Central memory CD8-positive, alpha-beta T cell (primary cell): Measurements from ENCODE around the gene STMP1.
"Not testable (repeated sequence)": the region's sequence is repeated elsewhere in the genome, so short reads cannot be mapped to it uniquely, and the experiment has no call there.

Experiments
- ATAC-seq: fragments of 150-1000 bp; cut with Tn5 transposase; replicated peaks from 2 replicates; pipeline ENCODE4 v1.10.0; 2022; ENCODE audit warnings: mild to moderate bottlenecking, moderate FRiP score, moderate number of reproducible peaks; ENCODE audit not compliant: poor library complexity, severe bottlenecking; ENCODE audit errors: extremely low read depth
- DNase-seq, 2 donors: peaks; one replicate each; pipeline ENCODE4 v3.0.0; 2021; ENCODE audit warnings: low spot score in 2 of 2
- H3K27ac Mint-ChIP-seq: one replicate; pipeline ENCODE4 v1.8.0; 2022; ENCODE audit warnings: low read depth, mild to moderate bottlenecking, moderate library complexity, mixed read lengths
- H3K27me3 Mint-ChIP-seq: one replicate; pipeline ENCODE4 v1.8.0; 2022; ENCODE audit warnings: mixed read lengths
- H3K36me3 Mint-ChIP-seq: one replicate; pipeline ENCODE4 v1.8.0; 2022; ENCODE audit warnings: mild to moderate bottlenecking, moderate library complexity, mixed read lengths; ENCODE audit not compliant: insufficient read depth
- H3K4me1 Mint-ChIP-seq: one replicate; pipeline ENCODE4 v1.8.0; 2022; ENCODE audit warnings: mixed read lengths
- H3K4me3 Mint-ChIP-seq: one replicate; pipeline ENCODE4 v1.8.0; 2022; ENCODE audit warnings: mild to moderate bottlenecking, moderate library complexity, mixed read lengths
- H3K9me3 Mint-ChIP-seq: one replicate; pipeline ENCODE4 v1.8.0; 2022; ENCODE audit warnings: mixed read lengths

The STMP1 gene

DNA sequence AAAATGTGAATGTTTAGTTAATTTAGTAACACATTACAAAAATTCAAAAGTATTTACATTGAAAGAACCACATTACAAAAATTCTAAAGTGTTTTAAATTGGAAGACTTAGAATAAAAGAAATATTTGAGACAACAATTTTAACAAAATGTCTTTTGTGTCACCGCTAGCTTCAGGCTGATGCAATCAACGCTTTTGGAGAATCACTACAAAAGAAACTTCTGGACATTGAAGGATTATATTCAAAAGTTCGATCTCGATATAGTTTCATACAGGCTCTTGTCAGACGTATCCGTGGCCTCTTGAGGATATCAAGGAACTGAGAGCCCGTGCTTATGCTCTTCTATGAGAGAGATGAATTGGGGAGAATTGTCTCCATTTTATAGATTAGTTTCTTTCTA is 14.1 kb upstream of the STMP1 start:
- Mint-ChIP-seq H3K27me3 (no peaks in the 10 kb centered on the region), H3K36me3 (peaks cover 13% of the 10 kb centered on the region), H3K9me3 (no peaks in the 10 kb centered on the region), H3K4me3 (no peak overlapping the region), H3K27ac (no peak overlapping the region), H3K4me1 (peaks cover 7% of the 10 kb centered on the region)
- DNase-seq, result no peak
- ATAC-seq, result no peak

DNA sequence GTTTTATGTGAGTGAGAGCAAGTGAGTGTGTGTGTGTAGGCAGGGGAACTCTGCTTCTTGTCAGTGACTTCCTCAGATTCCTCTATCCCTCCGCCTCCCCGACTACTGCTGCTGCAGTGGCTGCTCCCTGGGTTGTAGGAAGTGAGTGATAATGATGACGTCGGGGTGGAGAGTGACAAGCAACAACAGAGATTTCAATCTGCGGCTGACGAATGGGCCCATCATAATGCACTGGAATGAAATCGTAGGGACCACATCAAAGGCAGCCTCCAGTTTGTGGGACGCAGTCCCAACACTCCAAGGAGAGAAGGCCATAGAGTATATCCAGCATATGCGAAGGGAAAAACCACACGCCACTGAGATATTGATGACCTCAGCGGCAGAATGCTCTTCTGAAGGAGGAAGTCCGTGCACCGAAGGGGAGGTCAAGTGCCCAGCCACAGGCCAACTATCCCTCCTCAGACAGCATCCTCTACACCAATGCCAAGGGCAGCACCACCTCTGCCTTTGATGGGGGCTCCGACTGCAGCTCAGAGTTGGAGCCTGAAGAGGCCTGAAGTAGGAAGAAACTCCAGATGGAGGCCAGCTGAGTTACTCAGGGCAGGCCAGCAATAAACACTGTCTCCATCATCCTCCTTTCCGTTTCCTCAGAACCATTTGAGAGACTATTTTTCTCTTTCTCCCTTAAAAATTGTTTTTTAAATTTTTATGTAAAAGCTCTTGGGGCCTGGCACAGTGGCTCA is 11.3 kb upstream of the STMP1 start:
- no peak overlapping the region for H3K27ac Mint-ChIP-seq
- DNase-seq (no peak), ATAC-seq (peak; percentile 32)
- H3K9me3 Mint-ChIP-seq, result no peaks in the 10 kb centered on the region
- H3K4me1 Mint-ChIP-seq, result no peaks in the 10 kb centered on the region
- H3K4me3 Mint-ChIP-seq, result no peak overlapping the region
- H3K27me3 Mint-ChIP-seq, result no peaks in the 10 kb centered on the region
- H3K36me3 Mint-ChIP-seq, result peaks cover 4% of the 10 kb centered on the region

DNA sequence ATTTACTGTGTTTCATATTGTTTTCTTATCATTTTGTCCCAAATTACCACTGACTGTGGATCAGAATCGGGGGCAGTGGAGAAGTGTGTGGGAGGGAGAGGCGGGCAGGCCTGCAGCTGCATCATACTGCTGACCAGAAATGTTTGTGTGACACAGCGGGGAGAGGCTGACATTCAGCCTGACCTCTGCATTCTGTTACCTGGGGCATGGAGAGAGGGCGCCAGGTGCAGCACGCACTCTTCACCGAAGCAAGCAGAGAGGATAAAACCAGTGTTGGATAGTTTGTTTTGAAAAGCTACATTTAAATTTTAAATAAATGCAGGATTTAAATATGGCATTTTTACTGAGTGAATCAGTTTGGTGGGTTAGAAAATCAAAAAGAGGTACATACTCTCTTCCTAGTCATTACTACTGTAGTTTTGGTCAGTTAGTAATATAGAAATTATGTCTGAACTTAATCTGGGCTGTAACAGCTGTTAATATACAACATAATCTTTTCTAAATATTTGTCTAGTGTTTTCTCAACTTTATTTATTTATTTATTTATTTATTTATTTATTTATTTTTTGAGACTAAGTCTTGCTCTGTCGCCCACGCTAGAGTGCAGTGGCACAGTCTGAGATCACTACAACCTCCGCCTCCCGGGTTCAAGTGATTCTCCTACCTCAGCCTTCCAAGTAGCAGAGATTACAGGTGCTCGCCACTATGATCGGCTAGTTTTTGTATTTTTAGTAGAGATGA is 8.8 kb upstream of the STMP1 start:
- H3K27ac Mint-ChIP-seq, result no peak overlapping the region
- no peak for DNase-seq
- no peaks in the 10 kb centered on the region for H3K27me3 Mint-ChIP-seq
- no peaks in the 10 kb centered on the region for H3K4me1 Mint-ChIP-seq
- H3K9me3 Mint-ChIP-seq, result no peaks in the 10 kb centered on the region
- H3K4me3 Mint-ChIP-seq, result no peak overlapping the region
- peaks cover 4% of the 10 kb centered on the region for H3K36me3 Mint-ChIP-seq
- ATAC-seq, result no peak

DNA sequence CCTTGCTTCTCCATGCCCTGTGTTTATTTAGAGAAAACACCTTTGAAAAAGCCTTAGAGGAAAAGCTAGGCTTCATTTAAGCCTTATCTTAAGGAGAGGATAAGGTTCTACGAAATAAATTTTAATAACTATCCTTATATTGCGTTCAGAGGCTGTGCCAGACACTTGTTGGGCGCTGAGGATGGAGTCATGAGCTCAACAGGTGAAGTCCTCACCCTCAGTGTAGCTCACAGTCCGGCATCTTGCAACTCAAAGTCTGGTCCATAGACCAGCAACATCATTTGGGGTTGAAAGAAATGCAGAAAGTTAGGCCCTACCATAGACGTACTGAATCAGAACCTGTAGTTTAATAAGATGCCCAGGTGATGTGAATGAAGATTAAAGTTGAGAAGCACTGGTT is 3.8 kb upstream of the STMP1 start:
- Mint-ChIP-seq H3K27ac (no peak overlapping the region), H3K27me3 (no peaks in the 10 kb centered on the region), H3K36me3 (peaks cover 7% of the 10 kb centered on the region), H3K9me3 (no peaks in the 10 kb centered on the region), H3K4me3 (no peak overlapping the region), H3K4me1 (peaks cover 7% of the 10 kb centered on the region)
- ATAC-seq (no peak), DNase-seq (no peak)

DNA sequence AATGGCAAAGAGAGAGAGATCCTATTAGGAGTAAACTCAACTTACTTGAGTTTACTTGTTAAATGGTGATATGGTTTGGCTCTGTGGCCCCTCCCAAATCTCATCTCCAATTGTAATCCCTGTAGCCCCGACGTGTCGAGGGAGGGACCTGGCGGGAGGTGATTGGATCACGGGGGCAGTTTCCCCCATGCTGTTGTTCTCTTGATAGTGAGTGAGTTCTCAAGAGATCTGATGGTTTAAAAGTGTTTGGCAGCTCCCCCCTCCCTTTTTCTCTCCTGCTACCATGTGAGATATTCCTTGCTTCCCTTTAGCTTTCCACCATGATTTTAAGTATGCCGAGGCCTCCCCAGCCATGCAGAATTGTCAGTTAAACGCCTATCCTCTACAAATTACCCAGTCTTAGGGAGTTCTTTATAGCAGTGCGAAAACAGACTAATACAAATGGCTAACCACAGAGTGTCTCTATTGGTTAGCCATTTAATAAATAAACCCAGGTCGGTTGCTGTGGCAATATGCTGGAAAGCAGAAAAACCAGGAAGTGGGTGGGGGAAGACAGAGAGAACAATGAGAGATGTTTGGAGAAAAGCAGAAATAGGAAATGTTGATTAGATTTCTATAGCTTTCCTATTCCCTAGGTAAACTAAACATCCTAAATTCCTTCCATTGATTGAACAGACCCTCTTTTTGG is 3.0 kb upstream of the STMP1 start:
- Mint-ChIP-seq H3K4me3 (no peak overlapping the region), H3K27me3 (no peaks in the 10 kb centered on the region), H3K9me3 (no peaks in the 10 kb centered on the region), H3K27ac (no peak overlapping the region), H3K36me3 (peaks cover 7% of the 10 kb centered on the region), H3K4me1 (peaks cover 13% of the 10 kb centered on the region)
- DNase-seq, result no peak
- ATAC-seq, result no peak

DNA sequence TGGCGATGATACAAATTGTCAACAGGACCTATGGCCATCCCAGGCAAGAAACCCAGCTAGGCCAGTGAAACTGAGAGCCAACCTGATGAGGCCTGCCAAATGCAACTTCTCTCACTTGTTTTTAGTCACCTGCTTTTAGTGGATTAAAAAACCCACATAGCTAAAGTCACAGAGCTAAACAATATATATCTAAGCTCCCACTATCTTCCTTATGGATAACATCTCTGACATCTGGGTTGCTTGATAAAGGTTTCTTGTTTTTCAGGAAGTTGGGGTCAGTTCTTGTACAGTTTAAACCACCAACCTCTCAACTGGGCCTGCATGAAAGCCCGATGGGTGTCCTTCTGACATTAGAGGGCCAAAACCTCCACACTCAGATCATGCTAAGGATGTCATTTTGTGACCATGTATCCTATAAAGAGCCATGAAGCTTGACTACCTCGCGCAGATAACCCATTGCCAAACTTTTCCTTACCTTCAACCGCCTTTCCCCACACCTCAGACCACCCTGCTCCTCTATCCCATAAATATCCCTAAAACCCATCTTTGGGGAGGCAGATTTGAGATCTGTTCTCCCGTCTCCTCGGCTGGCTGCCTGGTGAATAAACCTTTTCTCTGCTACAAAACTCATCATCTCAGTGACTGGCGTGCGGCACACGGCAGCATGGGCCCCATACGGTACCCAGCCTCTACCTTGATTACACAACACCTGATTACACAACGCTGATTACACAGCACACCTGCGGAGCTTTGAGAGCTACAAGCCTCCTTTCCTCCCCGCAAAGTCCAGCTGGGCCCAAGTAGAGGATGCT is 797 bp upstream of the STMP1 start:
- H3K27me3 Mint-ChIP-seq, result no peaks in the 10 kb centered on the region
- ATAC-seq (no peak), DNase-seq (no peak)
- H3K4me3 Mint-ChIP-seq, result peak overlapping the region; percentile 94
- H3K36me3 Mint-ChIP-seq, result peaks cover 9% of the 10 kb centered on the region
- H3K27ac Mint-ChIP-seq, result peak overlapping the region; percentile 93
- H3K4me1 Mint-ChIP-seq, result peaks cover 31% of the 10 kb centered on the region
- no peaks in the 10 kb centered on the region for H3K9me3 Mint-ChIP-seq

DNA sequence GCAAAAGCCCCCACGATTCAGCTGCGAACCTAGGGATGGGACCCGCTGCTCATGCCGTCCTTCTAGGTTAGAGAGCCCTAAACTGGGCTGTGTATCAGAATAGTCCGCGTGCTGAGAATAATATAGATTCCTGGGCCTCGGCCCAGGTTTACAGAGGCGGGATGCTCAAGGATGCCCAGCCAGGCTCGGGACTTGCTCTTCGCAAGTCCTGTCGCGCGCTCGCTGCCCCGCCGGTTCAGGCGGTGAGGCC is 266 bp upstream of the STMP1 start:
- Mint-ChIP-seq H3K4me1 (peaks cover 35% of the 10 kb centered on the region), H3K27ac (peak overlapping the region; percentile 93), H3K4me3 (peak overlapping the region; percentile 94), H3K27me3 (no peaks in the 10 kb centered on the region), H3K9me3 (no peaks in the 10 kb centered on the region), H3K36me3 (peaks cover 9% of the 10 kb centered on the region)
- ATAC-seq (peak; percentile 17), DNase-seq (peak in 1 of 2 donors; percentile 17)

DNA sequence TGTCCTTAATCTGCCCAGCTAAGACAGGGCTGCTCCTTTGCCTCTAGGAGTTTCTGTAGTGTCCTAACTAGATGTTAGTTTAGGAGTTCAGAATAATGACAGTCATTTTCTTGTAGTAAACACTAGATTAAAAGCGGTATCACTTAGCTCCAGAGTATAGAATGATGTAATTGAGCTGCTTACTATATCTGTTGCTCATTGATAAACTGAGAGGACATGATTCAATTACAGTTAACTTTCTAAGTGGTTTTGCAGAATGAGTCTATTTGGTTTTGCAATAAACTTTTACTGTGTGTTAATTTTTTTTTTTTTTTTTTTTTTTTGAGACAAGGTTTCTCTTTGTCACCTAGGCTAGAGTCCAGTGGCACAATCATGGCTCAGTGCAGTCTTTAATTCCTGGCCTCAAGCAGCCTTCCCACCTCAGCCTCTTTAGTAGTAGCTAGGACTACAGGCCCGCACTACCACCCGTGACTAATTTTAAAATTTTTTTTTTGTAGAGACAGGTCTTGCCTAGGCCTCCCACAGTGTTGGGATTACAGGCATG is 1.8 kb downstream of the STMP1 start:
- Mint-ChIP-seq H3K4me3 (peak overlapping the region; percentile 94), H3K4me1 (peaks cover 47% of the 10 kb centered on the region), H3K9me3 (no peaks in the 10 kb centered on the region), H3K27me3 (no peaks in the 10 kb centered on the region), H3K27ac (peak overlapping the region; percentile 41), H3K36me3 (peaks cover 9% of the 10 kb centered on the region)
- DNase-seq (no peak), ATAC-seq (no peak)

DNA sequence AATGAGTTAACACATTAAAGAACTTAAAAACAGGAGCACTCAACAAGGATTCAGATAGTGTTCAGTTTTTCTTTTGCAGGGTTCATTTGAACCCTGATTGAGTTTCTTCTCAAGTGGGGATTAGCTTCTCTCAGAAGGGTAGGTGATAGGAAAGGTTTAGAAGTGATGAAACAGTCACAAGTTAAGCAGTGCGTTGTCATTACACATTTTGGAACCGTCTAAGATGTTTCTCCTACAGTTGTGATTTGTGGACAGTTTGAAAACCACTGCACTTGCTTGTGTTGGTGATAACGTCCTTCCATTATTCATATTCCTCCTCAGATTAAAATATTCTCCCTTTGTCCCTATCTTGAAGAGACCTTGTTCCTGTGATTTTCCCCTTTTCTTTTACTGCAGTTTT is 2.7 kb downstream of the STMP1 start:
- no peaks in the 10 kb centered on the region for H3K27me3 Mint-ChIP-seq

DNA sequence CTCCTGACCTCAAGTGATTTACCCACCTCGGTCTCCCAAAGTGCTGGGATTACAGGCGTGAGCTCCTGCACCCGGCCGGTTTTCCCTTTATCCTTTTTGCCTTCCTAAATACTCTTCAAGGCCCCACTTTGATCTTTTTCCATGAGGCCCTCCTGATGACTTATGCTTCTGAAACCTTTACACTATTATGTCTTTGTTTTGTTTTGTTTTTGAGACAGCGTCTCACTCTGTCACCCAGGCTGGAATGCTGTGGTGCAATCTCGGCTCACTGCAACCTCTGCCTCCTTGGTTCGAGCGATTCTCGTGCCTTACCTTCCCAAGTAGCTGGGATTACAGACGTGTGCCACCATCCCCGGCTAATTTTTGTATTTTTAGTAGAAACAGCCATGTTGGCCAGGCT is 3.8 kb downstream of the STMP1 start:
- Mint-ChIP-seq H3K36me3 (peaks cover 9% of the 10 kb centered on the region), H3K27ac (no peak overlapping the region), H3K4me3 (no peak overlapping the region), H3K9me3 (no peaks in the 10 kb centered on the region), H3K4me1 (peaks cover 62% of the 10 kb centered on the region), H3K27me3 (no peaks in the 10 kb centered on the region)
- DNase-seq (no peak), ATAC-seq (no peak)

More for the DNA sequence above, 2.7 kb downstream of the STMP1 start:
- DNase-seq (no peak), ATAC-seq (no peak)
- peaks cover 9% of the 10 kb centered on the region for H3K36me3 Mint-ChIP-seq
- H3K9me3 Mint-ChIP-seq, result no peaks in the 10 kb centered on the region
- H3K27ac Mint-ChIP-seq, result no peak overlapping the region
- H3K4me3 Mint-ChIP-seq, result no peak overlapping the region
- H3K4me1 Mint-ChIP-seq, result peaks cover 55% of the 10 kb centered on the region

DNA sequence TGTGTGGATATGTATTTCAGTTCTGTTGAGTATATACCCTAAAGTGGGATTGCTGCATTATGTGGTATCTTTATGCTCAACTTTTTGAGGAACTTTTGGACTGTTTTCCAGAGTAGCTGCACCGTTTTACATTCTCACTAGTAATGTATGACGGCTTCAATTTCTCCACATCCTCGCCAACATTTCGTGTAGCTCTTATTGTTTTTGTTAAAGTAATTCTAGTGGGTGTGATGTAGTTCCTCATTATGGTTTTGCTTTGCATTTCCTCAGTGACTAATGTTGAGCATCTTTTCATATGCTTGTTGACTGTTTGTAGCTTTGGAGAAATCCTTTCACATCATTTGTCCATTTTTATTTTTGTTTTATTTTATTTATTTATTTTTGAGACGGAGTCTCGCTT is 4.5 kb downstream of the STMP1 start:
- ATAC-seq (no peak), DNase-seq (no peak)
- Mint-ChIP-seq H3K9me3 (no peaks in the 10 kb centered on the region), H3K27ac (no peak overlapping the region), H3K36me3 (peaks cover 6% of the 10 kb centered on the region), H3K4me3 (no peak overlapping the region), H3K27me3 (no peaks in the 10 kb centered on the region), H3K4me1 (peaks cover 58% of the 10 kb centered on the region)

DNA sequence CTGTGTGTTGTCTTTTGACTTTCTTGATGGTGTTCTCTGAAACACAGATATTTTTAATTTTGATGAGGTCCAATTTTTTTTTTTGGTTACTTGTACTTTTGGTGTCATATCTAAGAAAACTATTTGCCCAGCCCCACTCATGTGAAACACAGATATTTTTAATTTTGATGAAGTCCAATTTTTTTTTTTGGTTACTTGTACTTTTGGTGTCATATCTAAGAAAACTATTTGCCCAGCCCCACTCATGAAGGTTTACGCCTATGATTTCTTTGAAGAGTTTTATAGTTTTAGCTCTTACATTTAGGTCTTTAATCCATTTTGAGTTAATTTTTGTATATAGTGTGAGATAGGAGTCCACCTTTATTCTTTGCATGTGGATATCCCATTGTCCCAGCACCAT is 5.3 kb downstream of the STMP1 start:
- H3K27me3 Mint-ChIP-seq, DNase-seq, H3K4me3 Mint-ChIP-seq, H3K27ac Mint-ChIP-seq, H3K36me3 Mint-ChIP-seq, H3K9me3 Mint-ChIP-seq, ATAC-seq: not testable (repeated sequence)
- H3K4me1 Mint-ChIP-seq, result peaks cover 57% of the 10 kb centered on the region
